GM18858 (cell line): ENCODE measurements around the gene VAV2.
A peak's percentile ranks its signal among the peaks of the same experiment; 100 is the strongest.

Source experiments
- ATAC-seq: cut with Tn5 transposase; IDR thresholded peaks from one replicate; pipeline ENCODE4 v1.9.1; 2021; ENCODE audit not compliant: unreplicated experiment

Gene VAV2

GRCh38 chr9:133826289-133827085 lies 165.6 kb downstream of the VAV2 start:
- ATAC-seq: no peak

- no peak for ATAC-seq
Observed at GRCh38 chr9:133825555-133826218, 166.4 kb downstream of the VAV2 start.

DNA sequence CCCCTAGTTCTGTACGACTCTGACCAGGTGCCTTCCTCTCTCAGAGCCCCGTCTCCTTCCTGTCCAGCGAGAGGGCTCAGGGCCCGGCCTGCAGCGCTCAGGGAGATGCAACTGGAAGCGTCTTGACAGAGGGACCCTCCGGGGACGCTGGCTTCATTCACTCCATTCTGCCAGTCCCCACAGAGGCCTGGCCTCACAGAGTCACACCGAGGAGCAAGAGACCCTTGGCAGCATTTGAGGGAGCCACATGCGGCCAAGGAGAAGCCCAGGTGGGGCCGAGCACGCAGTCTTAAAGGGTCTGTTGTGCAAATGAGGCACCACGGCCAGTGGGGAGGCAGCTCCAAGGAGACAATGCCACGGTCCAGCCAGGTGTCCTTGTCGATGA lies 167.3 kb downstream of the VAV2 start:
- ATAC-seq: no peak

GRCh38 chr9:133824106-133824801 lies 167.9 kb downstream of the VAV2 start:
- no peak for ATAC-seq

DNA sequence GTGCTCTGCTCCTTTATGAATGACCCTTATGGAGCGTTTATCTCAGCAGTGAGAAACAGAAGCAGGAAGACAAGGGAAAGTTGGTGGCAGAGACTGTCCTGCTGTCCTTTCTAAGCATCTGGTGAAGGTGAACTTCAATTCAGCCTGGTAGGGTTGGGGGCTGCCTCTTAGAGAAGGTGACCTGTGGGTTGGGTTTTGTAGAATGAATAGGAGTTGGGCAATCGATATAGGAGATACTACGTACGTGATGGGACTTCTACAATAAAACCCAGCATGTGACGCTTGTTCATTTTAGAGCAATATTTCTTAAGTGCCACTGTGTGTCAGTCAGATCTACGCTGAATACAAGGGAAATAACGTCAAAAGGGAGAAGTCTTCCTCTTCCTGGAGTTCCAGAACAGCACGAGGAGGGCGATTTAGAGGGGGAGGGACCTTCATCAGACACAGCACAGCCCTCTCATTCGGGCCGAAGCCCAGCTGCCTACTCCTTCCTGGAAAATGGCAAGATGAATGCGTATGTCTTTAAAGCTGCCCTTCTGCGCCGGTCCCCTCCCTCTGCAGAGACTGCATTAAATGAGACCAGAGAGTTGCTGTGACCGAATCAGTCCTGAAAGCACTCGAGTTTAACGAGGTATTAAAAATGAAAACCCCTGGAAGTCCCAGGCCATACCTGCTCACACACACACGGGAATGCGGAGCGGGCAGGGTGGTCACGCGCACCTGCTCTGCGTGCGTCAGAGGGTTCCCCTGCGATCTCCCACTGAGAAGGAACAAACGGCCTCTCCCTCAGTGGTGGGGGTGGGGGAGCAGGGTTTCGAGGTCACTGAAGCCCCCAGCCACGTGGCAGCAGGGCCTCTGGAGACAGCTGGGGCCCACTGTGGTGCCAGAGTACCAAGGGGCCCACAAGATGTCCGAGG lies 168.7 kb downstream of the VAV2 start:
- no peak for ATAC-seq

- ATAC-seq: peak; percentile 43
Observed at GRCh38 chr9:133822430-133823065, 169.6 kb downstream of the VAV2 start.

GRCh38 chr9:133821601-133822429 lies 170.3 kb downstream of the VAV2 start:
- ATAC-seq: no peak

DNA sequence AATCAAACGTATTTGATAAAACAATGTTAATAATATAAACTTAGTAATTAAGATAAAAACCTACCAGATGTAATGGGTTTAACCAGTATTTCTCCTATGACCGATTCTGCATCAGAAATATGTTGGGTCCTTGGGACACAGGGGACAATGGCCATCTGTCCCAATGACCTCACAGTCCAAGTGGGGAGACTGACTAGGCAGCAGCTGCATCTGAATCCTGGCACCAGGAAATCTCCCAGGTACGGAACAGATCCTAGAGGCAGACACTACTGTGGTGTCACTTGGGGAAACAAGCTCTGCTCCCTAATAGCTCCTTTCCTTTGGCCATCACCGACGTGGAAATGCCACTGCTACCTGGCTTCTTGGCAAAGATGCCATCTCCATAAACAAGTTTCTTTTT lies 172.2 kb downstream of the VAV2 start:
- ATAC-seq: no peak

GRCh38 chr9:133818444-133818843 lies 173.7 kb downstream of the VAV2 start:
- no peak for ATAC-seq

DNA sequence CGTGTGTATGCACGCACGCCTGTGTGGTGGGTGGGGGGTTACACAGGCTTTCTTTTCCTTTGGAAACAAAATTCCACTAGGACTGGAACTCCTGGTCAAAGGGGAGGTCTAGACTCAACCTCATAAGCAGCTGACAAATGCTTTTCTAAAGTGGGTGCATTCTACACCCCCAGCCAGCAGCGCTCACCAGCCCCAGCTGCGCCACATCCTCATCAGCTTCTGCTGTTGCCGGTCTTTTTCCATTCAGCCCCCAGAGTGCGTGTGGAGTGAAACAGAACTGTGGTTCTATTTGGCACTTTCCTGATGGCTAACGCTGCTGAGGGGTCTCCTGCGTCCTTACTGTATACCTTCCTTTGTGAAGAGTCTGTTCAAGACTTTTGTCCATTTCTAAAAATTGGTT lies 176.3 kb downstream of the VAV2 start:
- ATAC-seq: no peak

- ATAC-seq: no peak
Observed at GRCh38 chr9:133814586-133815208, 177.4 kb downstream of the VAV2 start.

DNA sequence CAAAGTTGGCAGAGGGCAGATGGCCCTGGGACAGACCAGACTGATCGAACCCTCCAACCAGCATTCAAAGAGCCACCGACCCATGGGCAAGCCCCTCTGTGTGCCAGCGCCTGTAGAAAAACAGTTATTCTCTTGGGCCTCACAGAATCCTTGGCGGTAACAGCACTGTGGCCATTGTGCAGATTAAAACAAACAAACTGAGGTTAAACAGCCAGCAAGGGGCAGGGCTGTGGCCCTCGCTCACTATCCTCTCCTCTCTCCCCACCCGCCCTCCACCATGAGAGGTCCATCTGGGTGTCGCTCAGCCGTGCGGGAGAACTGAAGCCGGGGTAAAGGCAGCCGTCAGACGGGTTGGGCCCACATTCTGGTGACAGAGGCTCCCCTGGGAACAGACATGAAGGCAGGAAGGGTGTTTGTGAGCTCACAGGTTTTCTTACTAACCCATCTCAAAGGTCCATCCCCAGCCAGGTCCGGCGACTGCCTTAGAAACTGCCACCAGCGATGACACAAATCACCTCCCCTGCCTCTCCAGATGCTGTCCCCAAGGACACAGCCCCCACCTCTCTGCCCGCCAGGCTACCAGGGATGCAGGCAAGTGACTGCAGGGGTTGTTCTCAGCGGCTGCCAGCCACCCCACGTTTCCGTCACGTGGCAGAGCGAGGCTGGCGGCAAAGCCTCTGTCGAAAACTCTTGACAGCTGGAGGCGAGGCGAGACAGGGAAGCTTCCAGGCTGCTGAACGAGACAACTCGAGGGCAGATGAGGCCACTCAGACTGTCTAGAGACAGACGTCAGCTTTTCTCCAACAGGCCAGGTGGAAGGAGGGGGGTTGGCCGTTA lies 178.2 kb downstream of the VAV2 start:
- ATAC-seq: no peak

- no peak for ATAC-seq
Observed at GRCh38 chr9:133812941-133813748, 179.0 kb downstream of the VAV2 start.

DNA sequence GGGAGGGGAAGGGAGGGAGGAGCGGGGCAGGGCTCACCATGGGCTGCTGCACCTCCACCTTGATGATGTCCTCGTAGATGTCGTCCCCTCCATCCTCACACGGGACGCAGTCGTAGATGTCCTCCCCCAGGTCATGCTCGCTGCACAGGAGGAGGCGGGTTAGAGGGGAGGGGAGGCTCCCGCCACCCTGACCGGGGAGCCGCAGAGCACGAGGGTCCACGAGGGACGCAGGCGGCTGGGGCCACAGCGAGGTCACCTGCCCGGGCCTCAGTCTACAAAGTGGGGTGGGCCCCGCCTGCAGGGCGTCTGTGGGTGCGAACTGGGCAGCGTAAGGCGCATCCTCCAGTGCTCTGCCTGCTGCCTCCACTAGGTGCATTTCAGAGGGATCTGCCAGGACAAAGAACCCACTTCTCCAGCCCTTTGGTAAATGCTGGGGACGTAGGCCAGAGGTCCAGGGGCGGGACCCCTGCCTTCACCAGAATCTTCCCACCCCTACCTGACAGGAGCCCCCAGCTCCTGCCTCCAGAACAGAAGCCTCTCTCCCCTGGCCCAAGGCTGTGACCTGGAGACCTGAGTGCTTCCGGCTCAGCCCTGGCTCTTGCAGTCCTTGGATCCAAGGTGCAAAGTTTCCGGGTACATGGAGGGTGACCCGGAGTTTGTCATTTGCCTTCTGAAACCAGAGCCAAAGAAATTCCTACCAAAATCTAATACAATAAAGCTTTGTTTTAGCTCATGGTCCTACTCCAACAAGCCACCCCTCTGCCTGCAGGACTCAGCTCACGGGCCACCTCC lies 179.9 kb downstream of the VAV2 start:
- no peak for ATAC-seq

DNA sequence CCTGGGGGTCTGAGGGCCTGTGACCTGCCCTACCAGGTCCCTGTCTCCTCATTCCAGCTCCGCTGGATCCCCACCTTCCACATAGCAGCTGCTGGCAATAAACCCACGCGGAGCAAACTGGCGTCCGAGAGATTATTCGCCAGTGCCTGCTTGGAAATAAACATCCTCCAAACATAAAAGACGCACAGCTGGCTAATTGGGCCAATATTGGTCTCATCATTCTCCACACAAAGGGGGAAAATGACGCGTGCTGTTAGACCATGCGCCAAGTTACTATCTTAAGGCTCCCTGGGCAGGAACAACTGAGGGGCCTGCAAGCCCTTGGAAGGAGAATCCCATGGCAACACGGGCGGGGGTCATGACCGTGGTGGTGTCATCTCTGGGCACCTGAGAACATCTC lies 180.7 kb downstream of the VAV2 start:
- no peak for ATAC-seq

GRCh38 chr9:133810556-133811195 lies 181.4 kb downstream of the VAV2 start:
- no peak for ATAC-seq
